Loucy (cell line): Measurements from ENCODE around the gene CYTH4.

ENCODE experiments used
- EZH2phosphoT487 ChIP-seq: fragments of 200-600 bp; IDR thresholded peaks from 2 replicates; pipeline ENCODE4 v1.6.1; 2018; ENCODE audit warnings: antibody characterized with exemption, mild to moderate bottlenecking, moderate library complexity, borderline replicate concordance
- TF ChIP-seq, protein P1 (sequence below): fragments of 200-600 bp; sonication (generic); conservative IDR thresholded peaks from 2 replicates; pipeline ENCODE4 v1.5.1; 2014; ENCODE audit warnings: mild to moderate bottlenecking, antibody characterized with exemption, low read length

DNA sequence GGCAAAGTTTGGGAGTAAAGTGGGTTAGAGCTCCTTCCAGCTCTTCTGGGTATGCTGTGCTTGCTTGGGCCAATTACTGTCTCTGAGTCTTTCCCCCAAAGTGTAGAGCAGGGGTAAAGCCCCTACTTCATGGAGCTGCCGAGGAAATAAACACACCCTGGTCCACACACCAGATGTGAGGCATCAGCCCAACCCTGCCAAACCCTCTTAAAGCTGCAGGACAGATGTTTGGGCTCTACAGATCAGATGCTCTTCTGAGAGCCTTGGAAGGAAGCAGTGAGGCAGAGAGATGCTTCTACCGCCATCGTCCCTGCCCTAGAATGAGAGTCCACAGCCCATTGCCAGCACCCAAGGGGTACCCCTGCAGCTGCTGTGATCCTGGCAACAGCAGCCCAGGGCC, 80.3 kb downstream of the CYTH4 start:
- TF ChIP-seq EZH2phosphoT487, result no peak
- TF ChIP-seq, protein P1, sequence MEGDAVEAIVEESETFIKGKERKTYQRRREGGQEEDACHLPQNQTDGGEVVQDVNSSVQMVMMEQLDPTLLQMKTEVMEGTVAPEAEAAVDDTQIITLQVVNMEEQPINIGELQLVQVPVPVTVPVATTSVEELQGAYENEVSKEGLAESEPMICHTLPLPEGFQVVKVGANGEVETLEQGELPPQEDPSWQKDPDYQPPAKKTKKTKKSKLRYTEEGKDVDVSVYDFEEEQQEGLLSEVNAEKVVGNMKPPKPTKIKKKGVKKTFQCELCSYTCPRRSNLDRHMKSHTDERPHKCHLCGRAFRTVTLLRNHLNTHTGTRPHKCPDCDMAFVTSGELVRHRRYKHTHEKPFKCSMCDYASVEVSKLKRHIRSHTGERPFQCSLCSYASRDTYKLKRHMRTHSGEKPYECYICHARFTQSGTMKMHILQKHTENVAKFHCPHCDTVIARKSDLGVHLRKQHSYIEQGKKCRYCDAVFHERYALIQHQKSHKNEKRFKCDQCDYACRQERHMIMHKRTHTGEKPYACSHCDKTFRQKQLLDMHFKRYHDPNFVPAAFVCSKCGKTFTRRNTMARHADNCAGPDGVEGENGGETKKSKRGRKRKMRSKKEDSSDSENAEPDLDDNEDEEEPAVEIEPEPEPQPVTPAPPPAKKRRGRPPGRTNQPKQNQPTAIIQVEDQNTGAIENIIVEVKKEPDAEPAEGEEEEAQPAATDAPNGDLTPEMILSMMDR, result no peak
